ENCODE measurements around the gene MISP. TPM values are rescaled to one million over a fixed set of nuclear protein-coding genes. Genes with fewer than 3 reads are reported as not detected.

The MISP gene
- total RNA-seq, 1 experiment from 2014 or later, result 0.70 TPM

DNA sequence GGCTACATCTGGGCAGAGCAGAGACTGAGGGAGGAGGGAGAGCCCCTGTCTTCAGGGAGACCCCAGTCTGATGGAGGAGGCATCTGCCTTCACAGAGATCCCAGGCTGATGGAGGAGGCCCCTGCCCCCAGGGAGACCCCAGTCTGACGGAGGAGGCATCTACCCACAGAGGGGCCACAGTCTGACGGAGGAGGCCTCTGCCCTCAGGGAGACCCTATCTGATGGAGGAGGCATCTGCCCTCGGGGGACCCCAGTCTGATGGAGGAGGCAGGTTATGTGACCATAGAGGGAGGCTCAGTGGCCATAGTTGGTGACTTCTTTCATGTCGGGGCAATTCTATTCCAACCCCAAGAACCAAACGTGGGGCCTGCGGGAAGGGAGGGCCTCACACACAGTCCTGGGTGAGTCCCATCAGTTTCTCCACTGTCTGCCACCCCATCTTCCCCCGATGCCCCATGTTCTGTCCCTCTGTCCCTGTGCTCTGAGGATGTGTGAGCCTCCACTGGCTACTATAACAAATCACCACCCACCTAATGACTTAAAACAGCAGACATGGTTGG is 14.3 kb downstream of the MISP start:
- DNase-seq (ENCODE audit: low spot score) (no peak), ATAC-seq (no peak)
- Mint-ChIP-seq H3K27me3 (ENCODE audit: low read depth) (no peaks in the 10 kb centered on the region; the same call in 1 of the 2 replicates), H3K4me1 (no peaks in the 10 kb centered on the region), H3K27ac (no peak overlapping the region), H3K36me3 (no peaks in the 10 kb centered on the region), H3K9me3 (peaks cover 4% of the 10 kb centered on the region), H3K4me3 (no peak overlapping the region)
- ChIA-PET CTCF (interaction anchor here (0.7 kb wide), 1 partner anchor 144 kb away, joined by 4 read pairs; no protein-coding TSS in a partner anchor), POLR2A (no interaction called here)
- TF ChIP-seq KAT7 (CRISPR knock-in tag; IDR thresholded peaks at IDR 0.05; ENCODE audit: borderline replicate concordance) (no peak), ETV6 (CRISPR knock-in tag; IDR thresholded peaks at IDR 0.05) (no peak), MXD4 (CRISPR knock-in tag; IDR thresholded peaks at IDR 0.05; ENCODE audit: borderline replicate concordance) (no peak), SMAD3 (CRISPR knock-in tag; IDR thresholded peaks at IDR 0.05; ENCODE audit: borderline replicate concordance) (no peak), ZNF317 (CRISPR knock-in tag; IDR thresholded peaks at IDR 0.05; ENCODE audit: borderline replicate concordance, low read depth) (no peak), TEAD4 (CRISPR knock-in tag; IDR thresholded peaks at IDR 0.05) (no peak), HMGA2 (CRISPR knock-in tag; IDR thresholded peaks at IDR 0.05) (no peak), ZNF396 (CRISPR knock-in tag; IDR thresholded peaks at IDR 0.05; ENCODE audit: borderline replicate concordance) (no peak), CTCF (IDR thresholded peaks at IDR 0.05) (no peak), CDX4 (CRISPR knock-in tag; IDR thresholded peaks at IDR 0.05; ENCODE audit: borderline replicate concordance) (no peak), E2F1 (CRISPR knock-in tag; IDR thresholded peaks at IDR 0.05) (no peak), E2F4 (CRISPR knock-in tag; IDR thresholded peaks at IDR 0.05; ENCODE audit: borderline replicate concordance, low read depth) (no peak), PREB (CRISPR knock-in tag; IDR thresholded peaks at IDR 0.05; ENCODE audit: borderline replicate concordance) (no peak), EMX1 (CRISPR knock-in tag; IDR thresholded peaks at IDR 0.05) (no peak), PRDM15 (CRISPR knock-in tag; IDR thresholded peaks at IDR 0.05) (no peak), JAZF1 (CRISPR knock-in tag; IDR thresholded peaks at IDR 0.05) (no peak)
